Measurements from ENCODE around the gene URGCP. TPM values are rescaled to one million over a fixed set of nuclear protein-coding genes. Genes with fewer than 3 reads are reported as not detected.

URGCP gene
- total RNA-seq, 1 experiment from 2014 or later, result 29.8 TPM

- Histone ChIP-seq H3K4me1 (ENCODE audit: insufficient read depth, low read length) (peaks cover 17% of the 10 kb centered on the region), H3K4me3 (ENCODE audit: low read length) (no peak overlapping the region), H3K27ac (ENCODE audit: low read length) (peak overlapping the region; percentile 47), H3K4me2 (ENCODE audit: low read length) (no peak overlapping the region), H3K79me2 (ENCODE audit: low read length) (peaks cover 15% of the 10 kb centered on the region; the same call in 1 of the 2 replicates), H3K9ac (ENCODE audit: low read length) (no peak overlapping the region), H3K9me2 (replicated peaks; ENCODE audit: low read length) (no peaks in the 10 kb centered on the region), H4K20me1 (ENCODE audit: low read length) (no peaks in the 10 kb centered on the region), H3K9me3 (ENCODE audit: low read length) (no peaks in the 10 kb centered on the region), H3K36me3 (ENCODE audit: low read depth, low read length) (peaks cover 61% of the 10 kb centered on the region), H3K27me3 (ENCODE audit: low read length) (no peaks in the 10 kb centered on the region), H3F3A (ENCODE audit: low read length, unreplicated experiment) (peaks cover 5% of the 10 kb centered on the region), H2AFZ (ENCODE audit: low read length) (no peak overlapping the region)
- intact Hi-C loops (cut with micrococcal nuclease), result no loop called here
- ATAC-seq (no peak), DNase-seq (no peak)
- ChIA-PET CTCF (no interaction called here), POLR2A (ENCODE audit: unreplicated experiment) (interaction anchor here (0.5 kb wide), 1 partner anchor 296 kb away, joined by 5 read pairs; no protein-coding TSS in a partner anchor)
- BruUV-seq (replicated peaks), result no TSS peak
- TF ChIP-seq EZH2 (IDR thresholded peaks at IDR 0.05; ENCODE audit: low read length, unreplicated experiment) (no peak), EZH2phosphoT487 (IDR thresholded peaks at IDR 0.05; ENCODE audit: borderline replicate concordance, low read length) (no peak)
- TF ChIP-seq, protein P1, sequence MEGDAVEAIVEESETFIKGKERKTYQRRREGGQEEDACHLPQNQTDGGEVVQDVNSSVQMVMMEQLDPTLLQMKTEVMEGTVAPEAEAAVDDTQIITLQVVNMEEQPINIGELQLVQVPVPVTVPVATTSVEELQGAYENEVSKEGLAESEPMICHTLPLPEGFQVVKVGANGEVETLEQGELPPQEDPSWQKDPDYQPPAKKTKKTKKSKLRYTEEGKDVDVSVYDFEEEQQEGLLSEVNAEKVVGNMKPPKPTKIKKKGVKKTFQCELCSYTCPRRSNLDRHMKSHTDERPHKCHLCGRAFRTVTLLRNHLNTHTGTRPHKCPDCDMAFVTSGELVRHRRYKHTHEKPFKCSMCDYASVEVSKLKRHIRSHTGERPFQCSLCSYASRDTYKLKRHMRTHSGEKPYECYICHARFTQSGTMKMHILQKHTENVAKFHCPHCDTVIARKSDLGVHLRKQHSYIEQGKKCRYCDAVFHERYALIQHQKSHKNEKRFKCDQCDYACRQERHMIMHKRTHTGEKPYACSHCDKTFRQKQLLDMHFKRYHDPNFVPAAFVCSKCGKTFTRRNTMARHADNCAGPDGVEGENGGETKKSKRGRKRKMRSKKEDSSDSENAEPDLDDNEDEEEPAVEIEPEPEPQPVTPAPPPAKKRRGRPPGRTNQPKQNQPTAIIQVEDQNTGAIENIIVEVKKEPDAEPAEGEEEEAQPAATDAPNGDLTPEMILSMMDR (conservative IDR thresholded peaks at IDR 0.05; ENCODE audit: low read depth, low read length), result no peak
These were observed 27.5 kb downstream of the URGCP start for GRCh38 chr7:43878867-43879266.

DNA sequence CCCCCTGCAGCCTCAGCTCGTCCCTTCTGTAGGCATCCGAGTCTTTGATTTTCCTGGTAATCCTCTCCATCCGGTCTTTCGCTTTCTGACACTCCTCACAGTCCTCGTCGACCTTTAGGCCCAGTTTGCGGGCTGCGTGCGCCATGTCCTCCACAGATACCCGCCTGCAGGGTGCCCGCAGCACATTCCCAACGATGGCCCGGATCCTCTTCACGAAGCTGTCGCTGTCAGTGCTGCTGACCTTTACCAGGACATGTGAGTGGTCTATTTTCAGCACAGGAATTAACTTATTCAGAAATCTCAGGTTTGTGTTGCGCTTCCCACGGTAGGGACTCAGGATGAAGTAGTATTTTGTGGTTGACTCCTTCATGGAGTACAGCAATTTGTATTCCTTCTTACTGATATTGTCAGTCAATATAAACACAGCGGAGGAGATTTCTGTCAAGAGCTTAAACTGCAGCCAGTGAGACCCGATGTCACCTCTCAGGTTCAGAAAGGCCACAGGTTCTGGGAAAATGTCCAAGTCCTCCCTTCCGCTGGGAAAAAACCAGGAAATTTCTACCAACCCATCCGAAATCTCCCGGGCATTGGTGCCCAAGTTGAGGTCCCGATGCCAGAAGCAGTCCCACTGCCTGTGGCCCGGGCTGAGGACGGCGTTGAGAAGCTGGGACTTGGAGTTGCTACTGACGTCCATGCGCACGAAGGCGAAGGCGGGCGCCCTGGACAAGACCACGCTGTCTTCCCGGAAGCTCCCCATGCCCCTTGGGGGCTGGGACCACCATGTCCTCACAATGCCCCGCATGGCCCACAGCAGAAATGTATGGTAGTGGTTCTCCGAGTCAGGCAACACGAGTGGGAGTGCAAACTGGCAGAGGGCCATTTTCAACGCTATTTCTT, 28.2 kb downstream of the URGCP start:
- TSS peak; percentile 7 for BruUV-seq (replicated peaks)
- peaks cover 61% of the 10 kb centered on the region for H3K36me3 ChIP-seq (ENCODE audit: low read depth, low read length)
- TF ChIP-seq EZH2 (IDR thresholded peaks at IDR 0.05; ENCODE audit: low read length, unreplicated experiment), result no peak
- TF ChIP-seq, protein P1 (conservative IDR thresholded peaks at IDR 0.05; ENCODE audit: low read depth, low read length), result no peak
- no peak for TF ChIP-seq EZH2phosphoT487 (IDR thresholded peaks at IDR 0.05; ENCODE audit: borderline replicate concordance, low read length)

More for the DNA sequence above, 28.2 kb downstream of the URGCP start:
- no peak overlapping the region for H3K4me2 ChIP-seq (ENCODE audit: low read length)
- intact Hi-C loops (cut with micrococcal nuclease), result no loop called here
- H2AFZ ChIP-seq (ENCODE audit: low read length), result no peak overlapping the region
- H4K20me1 ChIP-seq (ENCODE audit: low read length), result no peaks in the 10 kb centered on the region
- DNase-seq, result no peak
- no peaks in the 10 kb centered on the region for H3K9me3 ChIP-seq (ENCODE audit: low read length)
- no peaks in the 10 kb centered on the region for H3K9me2 ChIP-seq (replicated peaks; ENCODE audit: low read length)
- no peak overlapping the region for H3K9ac ChIP-seq (ENCODE audit: low read length)
- peaks cover 15% of the 10 kb centered on the region; the same call in 1 of the 2 replicates for H3K79me2 ChIP-seq (ENCODE audit: low read length)
- CTCF ChIA-PET, result no interaction called here
- H3K4me3 ChIP-seq (ENCODE audit: low read length), result no peak overlapping the region
- no peak for ATAC-seq
- H3F3A ChIP-seq (ENCODE audit: low read length, unreplicated experiment), result peaks cover 8% of the 10 kb centered on the region
- H3K4me1 ChIP-seq (ENCODE audit: insufficient read depth, low read length), result peaks cover 22% of the 10 kb centered on the region
- H3K27me3 ChIP-seq (ENCODE audit: low read length), result no peaks in the 10 kb centered on the region
- H3K27ac ChIP-seq (ENCODE audit: low read length), result no peak overlapping the region
- POLR2A ChIA-PET (ENCODE audit: unreplicated experiment), result no interaction called here
